Fibroblast of villous mesenchyme (primary cell): ENCODE results near the gene KAZN. TPM values are rescaled to one million over a fixed set of nuclear protein-coding genes. Genes with fewer than 3 reads are reported as not detected.

Experiments used
- DNase-seq: peaks from one replicate; pipeline ENCODE4 v3.0.0-alpha.2; 2010; ENCODE audit warnings: low read depth
- H3K4me3 ChIP-seq: 2 replicates; pipeline ENCODE4 v1.5.1; 2011; ENCODE audit warnings: low read depth, mild to moderate bottlenecking, low read length
- total RNA-seq: library from RNA; depleted of rRNA; stranded (reverse); fragments of >200 nt; gene quantifications from 2 replicates; pipeline ENCODE4 v1.2.3, GENCODE V29; 2012
- TF ChIP-seq, protein P1 (sequence below): IDR thresholded peaks from 2 replicates; pipeline ENCODE4 v1.5.1; 2012; ENCODE audit warnings: low read depth, mild to moderate bottlenecking, low read length; ENCODE audit not compliant: insufficient read depth

Gene KAZN
- total RNA-seq, 1 donor: 8.6 TPM

DNA sequence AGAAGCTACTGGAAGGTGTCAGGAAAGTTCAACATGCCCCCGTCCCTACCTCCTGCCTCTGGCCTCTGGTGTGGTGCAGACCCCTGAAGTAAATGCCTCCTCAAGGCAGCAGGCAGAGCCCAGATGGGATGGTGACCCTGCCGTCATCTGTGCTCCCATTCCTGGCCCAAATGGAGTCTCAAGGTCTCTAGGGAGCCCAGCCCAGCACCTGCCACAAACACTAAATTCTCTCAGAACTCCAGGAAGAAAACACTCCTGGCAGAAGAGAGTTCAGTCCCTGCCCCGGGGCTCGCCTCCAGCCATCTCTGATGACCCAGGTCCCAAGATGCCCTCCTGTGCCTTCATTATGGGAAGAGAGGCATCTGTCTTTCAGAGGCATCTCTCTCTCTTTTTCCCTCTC, 293.5 kb downstream of the KAZN start:
- TF ChIP-seq, protein P1, sequence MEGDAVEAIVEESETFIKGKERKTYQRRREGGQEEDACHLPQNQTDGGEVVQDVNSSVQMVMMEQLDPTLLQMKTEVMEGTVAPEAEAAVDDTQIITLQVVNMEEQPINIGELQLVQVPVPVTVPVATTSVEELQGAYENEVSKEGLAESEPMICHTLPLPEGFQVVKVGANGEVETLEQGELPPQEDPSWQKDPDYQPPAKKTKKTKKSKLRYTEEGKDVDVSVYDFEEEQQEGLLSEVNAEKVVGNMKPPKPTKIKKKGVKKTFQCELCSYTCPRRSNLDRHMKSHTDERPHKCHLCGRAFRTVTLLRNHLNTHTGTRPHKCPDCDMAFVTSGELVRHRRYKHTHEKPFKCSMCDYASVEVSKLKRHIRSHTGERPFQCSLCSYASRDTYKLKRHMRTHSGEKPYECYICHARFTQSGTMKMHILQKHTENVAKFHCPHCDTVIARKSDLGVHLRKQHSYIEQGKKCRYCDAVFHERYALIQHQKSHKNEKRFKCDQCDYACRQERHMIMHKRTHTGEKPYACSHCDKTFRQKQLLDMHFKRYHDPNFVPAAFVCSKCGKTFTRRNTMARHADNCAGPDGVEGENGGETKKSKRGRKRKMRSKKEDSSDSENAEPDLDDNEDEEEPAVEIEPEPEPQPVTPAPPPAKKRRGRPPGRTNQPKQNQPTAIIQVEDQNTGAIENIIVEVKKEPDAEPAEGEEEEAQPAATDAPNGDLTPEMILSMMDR: no peak
- DNase-seq: no peak
- H3K4me3 ChIP-seq: no peak overlapping the region

DNA sequence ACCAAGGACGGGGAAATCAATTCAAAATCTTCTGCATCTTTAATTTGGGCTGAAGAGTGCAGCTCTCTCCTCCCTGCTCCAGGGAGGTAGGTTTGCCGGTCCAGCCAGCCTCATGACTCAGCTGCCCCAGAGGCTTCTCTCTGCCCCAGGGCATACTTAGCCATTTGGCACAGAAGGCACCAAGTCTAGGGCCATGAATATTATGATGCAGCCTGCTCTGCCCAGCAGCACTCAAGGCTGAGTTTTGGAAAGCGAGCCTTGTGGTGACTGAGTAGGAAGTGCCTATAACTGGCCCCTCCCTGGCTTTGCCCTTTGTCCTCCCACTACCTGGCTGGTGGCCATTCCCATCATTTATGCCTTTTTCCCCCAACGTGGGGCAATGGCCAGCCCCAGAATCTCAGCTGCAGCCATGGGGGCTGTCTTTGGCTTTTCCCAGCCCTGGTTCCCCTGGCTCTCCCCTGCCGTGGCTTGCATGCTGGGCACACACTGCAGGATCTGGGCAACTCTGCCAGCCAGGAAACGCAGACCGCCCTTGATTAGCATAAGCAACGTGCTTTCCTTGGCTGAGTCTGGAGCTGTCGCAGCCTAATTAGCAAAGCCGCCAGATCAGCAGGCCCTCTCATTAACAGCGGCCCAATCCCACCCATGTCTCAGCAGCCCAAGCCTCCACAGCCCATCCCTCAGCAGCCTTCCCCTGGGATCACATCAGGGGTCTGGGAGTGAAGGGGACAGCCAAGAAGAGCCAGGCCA, 296.5 kb downstream of the KAZN start:
- TF ChIP-seq, protein P1: no peak
- no peak for DNase-seq
- H3K4me3 ChIP-seq: no peak overlapping the region

DNA sequence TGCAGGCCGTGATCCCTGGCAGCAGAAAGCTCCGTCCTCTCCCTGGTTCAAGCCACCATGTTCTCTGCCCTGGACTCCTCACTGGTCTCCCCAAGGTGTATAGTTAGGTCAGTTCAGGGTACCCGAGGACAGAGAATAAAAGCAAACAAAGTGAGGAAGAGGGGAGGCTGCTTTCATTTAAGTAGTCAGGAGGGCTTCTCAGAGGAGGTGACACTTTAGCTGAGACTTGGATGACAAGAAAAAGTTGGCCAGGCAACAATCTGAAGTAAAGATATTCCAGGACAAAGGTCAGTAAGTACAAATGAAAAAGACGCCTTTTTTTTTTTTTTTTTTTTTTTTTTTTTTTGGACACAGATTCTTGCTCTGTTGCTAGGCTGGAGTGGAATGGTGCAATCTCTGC, 297.2 kb downstream of the KAZN start:
- DNase-seq: no peak
- no peak overlapping the region for H3K4me3 ChIP-seq
- TF ChIP-seq, protein P1: no peak

DNA sequence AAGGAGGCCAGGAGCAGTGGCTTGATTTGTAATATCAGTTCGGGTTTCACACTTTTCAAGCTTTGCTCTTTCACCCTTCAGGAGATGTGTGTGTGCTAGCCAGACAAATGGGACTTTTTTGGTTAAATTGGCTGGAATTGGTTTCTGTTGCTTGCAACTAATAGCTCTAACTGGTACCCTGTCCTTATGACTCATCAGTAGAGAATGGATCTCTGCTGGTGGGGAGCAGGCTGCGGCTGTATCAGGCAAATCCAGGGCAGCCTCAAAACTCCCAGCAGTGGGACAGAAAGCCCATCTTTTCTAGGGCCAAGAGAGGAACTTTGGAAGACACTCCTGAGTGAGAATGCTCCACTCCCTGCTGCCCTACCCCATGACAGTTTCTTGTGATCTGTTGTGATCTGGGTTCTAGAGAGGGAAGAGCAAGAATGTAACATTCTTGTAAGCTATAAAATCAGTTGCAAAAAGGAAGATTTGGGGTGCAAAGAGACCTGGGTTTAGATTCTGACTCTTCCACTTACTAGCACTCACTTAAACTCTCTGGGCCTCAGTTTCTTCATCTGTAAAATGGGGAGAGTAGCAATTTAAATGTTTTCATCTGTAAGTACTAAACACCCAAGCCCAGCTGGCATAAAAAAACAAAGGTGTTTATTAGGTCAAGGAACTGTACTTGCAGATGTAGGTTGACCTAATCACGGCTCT, 298.0 kb downstream of the KAZN start:
- no peak overlapping the region for H3K4me3 ChIP-seq
- TF ChIP-seq, protein P1: no peak
- peak; percentile 7 for DNase-seq

DNA sequence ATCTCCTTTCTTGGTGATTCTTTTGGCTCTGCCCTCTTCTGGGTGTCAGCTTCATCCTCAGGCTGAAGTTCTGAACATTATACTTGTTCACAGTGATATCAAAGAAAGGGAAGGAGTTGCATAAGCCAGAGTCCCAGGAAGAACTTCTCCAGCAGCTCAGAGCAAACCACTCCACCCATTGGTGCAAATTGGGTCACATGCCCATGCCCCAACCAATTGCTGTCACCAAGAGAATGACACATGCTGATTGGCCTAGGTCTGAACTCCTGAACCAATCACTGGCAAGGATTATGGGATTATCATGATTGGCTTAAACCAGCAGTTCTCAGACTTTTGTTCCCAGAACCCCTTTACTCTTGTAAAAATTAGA, 298.6 kb downstream of the KAZN start:
- H3K4me3 ChIP-seq: no peak overlapping the region
- DNase-seq: no peak
- TF ChIP-seq, protein P1: no peak

DNA sequence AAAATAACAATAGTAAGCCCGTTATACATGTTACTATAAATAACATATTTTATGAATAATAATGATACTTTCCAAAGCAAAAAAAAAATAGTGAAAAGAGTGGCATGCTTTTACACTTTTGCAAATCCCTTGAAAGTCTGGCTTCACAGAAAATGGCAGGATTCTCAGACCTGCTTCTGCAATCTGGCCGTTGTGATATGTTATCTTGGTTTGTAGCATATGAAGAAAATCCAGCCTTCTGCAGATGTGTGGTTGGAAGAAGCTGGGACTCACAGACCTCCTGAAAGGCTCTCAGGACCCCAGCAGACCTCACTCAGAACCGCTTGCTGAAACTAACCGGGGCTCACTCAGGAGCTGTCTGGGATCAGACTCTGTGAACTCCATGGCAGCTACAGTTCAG, 299.1 kb downstream of the KAZN start:
- H3K4me3 ChIP-seq: no peak overlapping the region
- TF ChIP-seq, protein P1: no peak
- DNase-seq: no peak
